SIG-M5 (cell line): ENCODE data around the gene LHX4.

ENCODE experiments used
- DNase-seq: peaks from one replicate; lab custom pipeline; 2025; lab: John Stamatoyannopoulos, UW

Gene LHX4

GRCh38 chr1:180227861-180228647 lies 2.0 kb upstream of the LHX4 start:
- DNase-seq, result no peak

GRCh38 chr1:180228648-180229482 lies 1.2 kb upstream of the LHX4 start:
- DNase-seq, result no peak

- DNase-seq, result no peak
These were observed 339 bp downstream of the LHX4 start for GRCh38 chr1:180230416-180230790.

GRCh38 chr1:180230791-180231505 lies 884 bp downstream of the LHX4 start:
- DNase-seq, result no peak

- peak; percentile 57 for DNase-seq
These were observed 1.4 kb downstream of the LHX4 start for GRCh38 chr1:180231506-180231921.

- DNase-seq, result no peak
These were observed 1.9 kb downstream of the LHX4 start for GRCh38 chr1:180231936-180232335.

GRCh38 chr1:180232521-180233043 lies 2.5 kb downstream of the LHX4 start:
- DNase-seq, result no peak

- DNase-seq, result no peak
These were observed 3.3 kb downstream of the LHX4 start for GRCh38 chr1:180233191-180234011.

GRCh38 chr1:180234369-180235076 lies 4.5 kb downstream of the LHX4 start:
- DNase-seq, result no peak

GRCh38 chr1:180235077-180235501 lies 5.0 kb downstream of the LHX4 start:
- DNase-seq, result no peak

- no peak for DNase-seq
These were observed 5.6 kb downstream of the LHX4 start for GRCh38 chr1:180235502-180236239.

- DNase-seq, result no peak
These were observed 6.8 kb downstream of the LHX4 start for GRCh38 chr1:180236698-180237509.

GRCh38 chr1:180237869-180238476 lies 7.9 kb downstream of the LHX4 start:
- no peak for DNase-seq

GRCh38 chr1:180238675-180239074 lies 8.6 kb downstream of the LHX4 start:
- no peak for DNase-seq

- no peak for DNase-seq
These were observed 9.4 kb downstream of the LHX4 start for GRCh38 chr1:180239145-180240096.

- DNase-seq, result no peak
These were observed 11.9 kb downstream of the LHX4 start for GRCh38 chr1:180241716-180242544.
